HepG2 (cell line): ENCODE data around the gene SH3GL1. TPM values are rescaled to one million over a fixed set of nuclear protein-coding genes. Genes with fewer than 3 reads are reported as not detected.

ENCODE experiments used
- ATAC-seq: fragments of 200-7000 bp; cut with Tn5 transposase; 3 replicates; pipeline ENCODE4 v1.9.1; 2020; ENCODE audit warnings: mild to moderate bottlenecking, moderate library complexity
- BruUV-seq: library from RNA; stranded (reverse); fragments of 400-500 nt; replicated peaks from 2 replicates; lab custom pipeline; 2021; lab: Mats Ljungman, UMichigan
- CTCF ChIA-PET: fragments of 300-600 bp; formaldehyde crosslinking; extraction: SDS; loops from one replicate; lab custom pipeline; 2021; ENCODE audit warnings: low total read pairs, inconsistent platforms, low intra/inter-chr PET ratio; lab: Yijun Ruan, JAX
- POLR2A ChIA-PET: fragments of 350-600 bp; sonication (Branson Sonifier 250); formaldehyde crosslinking; loops from one replicate; lab custom pipeline; 2020; ENCODE audit warnings: antibody characterized with exemption, inconsistent platforms; lab: Yijun Ruan, JAX
- DNase-seq: peaks from one replicate; pipeline ENCODE4 v3.0.0-alpha.2; 2015; ENCODE audit warnings: low spot score
- FAIRE-seq: peaks from 3 replicates; lab custom pipeline; 2011; peaks lifted over from hg19 to GRCh38; lab: Jason Lieb, UNC
- H2AFZ ChIP-seq: one replicate; pipeline ENCODE4 v1.6.1; 2011; ENCODE audit warnings: low read length, inconsistent platforms
- H3K27ac ChIP-seq: fragments of 300-600 bp; 3 replicates; pipeline ENCODE4 v1.8.0; 2011; ENCODE audit warnings: mixed run types, mild to moderate bottlenecking, mixed read lengths, low read length, inconsistent platforms; ENCODE audit not compliant: insufficient read depth; ENCODE audit errors: extremely low read length
- H3K27me3 ChIP-seq, 2 experiments: fragments of 200-600 bp in 1 of 2; 2 replicates in 1 of 2; 3 replicates in 1 of 2; pipeline versions ENCODE4 v1.6.0 to v1.8.0; 2011; ENCODE audit warnings: low read length in 2 of 2, mild to moderate bottlenecking in 2 of 2, moderate library complexity in 2 of 2, inconsistent platforms in 1 of 2; ENCODE audit not compliant: insufficient read depth in 2 of 2, control insufficient read depth in 1 of 2
- H3K36me3 ChIP-seq, 2 experiments: fragments of 200-600 bp in 1 of 2; replicated peaks in 1 of 2; 2 replicates in 1 of 2; 3 replicates in 1 of 2; pipeline versions ENCODE4 v1.5.1 to v1.8.0; 2011; ENCODE audit warnings: low read length in 2 of 2, inconsistent platforms in 1 of 2; ENCODE audit not compliant: insufficient read depth in 2 of 2, control insufficient read depth in 1 of 2
- H3K4me1 ChIP-seq: 2 replicates; pipeline ENCODE4 v1.5.1; 2012; ENCODE audit warnings: low read length, inconsistent platforms; ENCODE audit not compliant: insufficient read depth
- H3K4me2 ChIP-seq: 2 replicates; pipeline ENCODE4 v1.6.0; 2011; ENCODE audit warnings: low read depth, low read length, inconsistent platforms
- H3K4me3 ChIP-seq, 3 experiments: fragments of 200-600 bp in 1 of 3; sonication (generic), shearing (Covaris generic) in 1 of 3; replicated peaks in 1 of 3; 2 replicates each; pipeline ENCODE4 v1.5.1; 2011 to 2016; ENCODE audit warnings: low read length in 3 of 3, inconsistent platforms in 2 of 3, low read depth in 2 of 3, mild to moderate bottlenecking in 2 of 3, control low read depth in 1 of 3, mixed read lengths in 1 of 3; ENCODE audit not compliant: insufficient read depth in 1 of 3
- H3K79me2 ChIP-seq: one replicate; pipeline ENCODE4 v1.6.1; 2011; ENCODE audit warnings: low read length, inconsistent platforms; ENCODE audit not compliant: insufficient read depth
- H3K9ac ChIP-seq: 2 replicates; pipeline ENCODE4 v1.6.0; 2011; ENCODE audit warnings: mild to moderate bottlenecking, low read depth, low read length, inconsistent platforms; ENCODE audit not compliant: insufficient read depth
- H3K9me3 ChIP-seq: 2 replicates; pipeline ENCODE4 v1.5.1; 2012; ENCODE audit warnings: mild to moderate bottlenecking, low read length
- H4K20me1 ChIP-seq: 2 replicates; pipeline ENCODE4 v1.6.0; 2011; ENCODE audit warnings: inconsistent platforms, mild to moderate bottlenecking, low read length, moderate library complexity; ENCODE audit not compliant: insufficient read depth
- ATRX ChIP-seq: sonication (generic); formaldehyde crosslinking; IDR thresholded peaks from 2 replicates; pipeline ENCODE4 v1.4.0; 2020; ENCODE audit warnings: missing genetic modification reagents, borderline replicate concordance
- FOSL1 ChIP-seq: sonication (generic); formaldehyde crosslinking; IDR thresholded peaks from 2 replicates; pipeline ENCODE4 v1.9.0; 2021; ENCODE audit warnings: missing genetic modification reagents, borderline replicate concordance
- GATA4 ChIP-seq: sonication (generic); IDR thresholded peaks from 2 replicates; pipeline ENCODE4 v1.6.1; 2016; ENCODE audit warnings: antibody characterized with exemption, low read depth, borderline replicate concordance
- GTF2F1 ChIP-seq: fragments of 150-350 bp; IDR thresholded peaks from 2 replicates; pipeline ENCODE4 v1.6.1; 2014; ENCODE audit warnings: low read length
- MAZ ChIP-seq, 2 experiments: sonication (generic) in 1 of 2; formaldehyde crosslinking in 1 of 2; IDR thresholded peaks; 2 replicates each; pipeline versions ENCODE4 v1.5.0 to v1.6.1; 2012 to 2020; ENCODE audit warnings: low read depth in 2 of 2, mild to moderate bottlenecking in 2 of 2, borderline replicate concordance in 1 of 2, improper control_type of control experiment in 1 of 2, low read length in 1 of 2, missing genetic modification reagents in 1 of 2, moderate library complexity in 1 of 2
- PHF5A ChIP-seq: IDR thresholded peaks from one replicate; pipeline ENCODE4 v1.6.1; 2018; ENCODE audit warnings: low read depth, missing genetic modification reagents; ENCODE audit not compliant: unreplicated experiment
- POLR2G ChIP-seq: fragments of 200-400 bp; formaldehyde crosslinking; IDR thresholded peaks from 2 replicates; pipeline ENCODE4 v1.6.1; 2018; ENCODE audit warnings: mild to moderate bottlenecking, low read depth, low read length, moderate library complexity
- SALL1 ChIP-seq: sonication (generic); formaldehyde crosslinking; IDR thresholded peaks from 2 replicates; pipeline ENCODE4 v1.8.0; 2022; ENCODE audit warnings: mild to moderate bottlenecking, missing genetic modification reagents
- TBL1XR1 ChIP-seq: fragments of 150-350 bp; IDR thresholded peaks from 2 replicates; pipeline ENCODE4 v1.6.1; 2014; ENCODE audit warnings: borderline replicate concordance, low read length; ENCODE audit not compliant: partially characterized antibody
- ZFP36L1 ChIP-seq: sonication (generic); formaldehyde crosslinking; IDR thresholded peaks from 2 replicates; pipeline ENCODE4 v1.8.0; 2022; ENCODE audit warnings: mild to moderate bottlenecking, missing genetic modification reagents, moderate library complexity
- ZMYM2 ChIP-seq: sonication (generic); formaldehyde crosslinking; IDR thresholded peaks from 2 replicates; pipeline ENCODE4 v1.8.0; 2022; ENCODE audit warnings: mild to moderate bottlenecking, missing genetic modification reagents
- ZNF326 ChIP-seq: sonication (generic); formaldehyde crosslinking; IDR thresholded peaks from 2 replicates; pipeline ENCODE4 v1.4.0; 2020; ENCODE audit warnings: missing genetic modification reagents, borderline replicate concordance
- ZNF646 ChIP-seq: sonication (generic); formaldehyde crosslinking; IDR thresholded peaks from 2 replicates; pipeline ENCODE4 v1.9.0; 2021; ENCODE audit warnings: mild to moderate bottlenecking, missing genetic modification reagents
- ZNF703 ChIP-seq: sonication (generic); formaldehyde crosslinking; IDR thresholded peaks from 2 replicates; pipeline ENCODE4 v1.5.1; 2020; ENCODE audit warnings: missing genetic modification reagents, mild to moderate bottlenecking, moderate library complexity, borderline replicate concordance
- ZNF746 ChIP-seq: sonication (generic); formaldehyde crosslinking; IDR thresholded peaks from 2 replicates; pipeline ENCODE4 v1.8.0; 2022; ENCODE audit warnings: mild to moderate bottlenecking, missing genetic modification reagents
- WGBS: methylation state at CpG from one replicate; pipeline ENCODE4 v1.1.6; 2017; ENCODE audit warnings: low lambda C conversion rate; 5-methylcytosine and 5-hydroxymethylcytosine counted together
- in situ Hi-C: cut with HindIII; loops from 2 replicates; pipeline ENCODE4 v1.10.0; 2017; ENCODE audit warnings: low pct_unique_long_range_greater_than_20kb; ENCODE audit not compliant: extremely low pct_ligation_motif_present
- intact Hi-C: fragments of 100-400 bp; cut with micrococcal nuclease; formaldehyde crosslinking; loops from one replicate; pipeline ENCODE4 v1.10.0; 2022; ENCODE audit not compliant: unreplicated experiment
- polyA plus RNA-seq, 8 experiments: library from polyadenylated mRNA; depleted of rRNA in 3 of 8; stranded (reverse) in 7 of 8; unstranded in 1 of 8; fragments of >200 nt; fragmentation: Illumina TruSeq in 4 of 8; extraction: Trizol in 4 of 8; gene quantifications; 2 replicates each; pipeline versions ENCODE4 v1.2.1 to v1.2.3, GENCODE V29; 2011 to 2016; ENCODE audit warnings: low read depth in 4 of 8, missing spikeins in 1 of 8, mixed read lengths in 1 of 8; ENCODE audit not compliant: insufficient read depth in 1 of 8
- total RNA-seq, 5 experiments: library from RNA; depleted of rRNA; stranded (reverse); fragments of >200 nt; fragmentation: Illumina TruSeq; extraction: Trizol; gene quantifications; 2 replicates each; pipeline ENCODE4 v1.2.3, GENCODE V29; 2016; ENCODE audit warnings: low read depth in 1 of 5
- TF ChIP-seq, protein P1 (sequence below): sonication (generic); formaldehyde crosslinking; IDR thresholded peaks from 2 replicates; pipeline ENCODE4 v1.8.1; 2022; ENCODE audit warnings: low read depth, mild to moderate bottlenecking, missing genetic modification reagents

The SH3GL1 gene
- total and polyA plus RNA-seq, 2 of the 13 experiments (the other 11 are each of a cell fraction or from before 2014, with no cell fraction given), result 33.0 to 45.1 TPM

- Histone ChIP-seq H4K20me1 (no peaks in the 10 kb centered on the region), H3K79me2 (no peaks in the 10 kb centered on the region), H3K4me2 (no peak overlapping the region), H3K9ac (no peak overlapping the region), H3K4me3 (no peak overlapping the region), H2AFZ (no peak overlapping the region), H3K27ac (no peak overlapping the region), H3K4me1 (no peaks in the 10 kb centered on the region), H3K36me3 (peaks cover 7 to 39% of the 10 kb centered on the region in 2 experiments; a peak in 4 of 5 replicates), H3K9me3 (no peaks in the 10 kb centered on the region), H3K27me3 (no peaks in the 10 kb centered on the region)
- no TSS peak for BruUV-seq
- intact Hi-C loops, result no loop called here
- in situ Hi-C loops, result no loop called here
- FAIRE-seq, result no peak
- 95% methylated on average over 12 of the region's 12 CpGs for WGBS
- ChIA-PET CTCF (no interaction called here), POLR2A (no interaction called here)
- ATAC-seq, result no peak
- DNase-seq, result no peak
- TF ChIP-seq ZNF646 (CRISPR knock-in tag) (no peak), ZMYM2 (CRISPR knock-in tag) (no peak), SALL1 (CRISPR knock-in tag) (no peak), ZNF703 (CRISPR knock-in tag) (no peak), MAZ (IDR thresholded peaks at IDR 0.05; ENCODE audit: borderline replicate concordance, low read depth, low read length) (no peak), MAZ (CRISPR knock-in tag; IDR thresholded peaks at IDR 0.05; ENCODE audit: low read depth) (no peak), ZNF326 (no peak), ZNF746 (CRISPR knock-in tag) (no peak), ZFP36L1 (CRISPR knock-in tag) (no peak), GTF2F1 (no peak), PHF5A (CRISPR knock-in tag) (no peak), FOSL1 (CRISPR knock-in tag) (no peak), GATA4 (no peak), POLR2G (no peak), TBL1XR1 (no peak), ATRX (no peak)
- TF ChIP-seq, protein P1, sequence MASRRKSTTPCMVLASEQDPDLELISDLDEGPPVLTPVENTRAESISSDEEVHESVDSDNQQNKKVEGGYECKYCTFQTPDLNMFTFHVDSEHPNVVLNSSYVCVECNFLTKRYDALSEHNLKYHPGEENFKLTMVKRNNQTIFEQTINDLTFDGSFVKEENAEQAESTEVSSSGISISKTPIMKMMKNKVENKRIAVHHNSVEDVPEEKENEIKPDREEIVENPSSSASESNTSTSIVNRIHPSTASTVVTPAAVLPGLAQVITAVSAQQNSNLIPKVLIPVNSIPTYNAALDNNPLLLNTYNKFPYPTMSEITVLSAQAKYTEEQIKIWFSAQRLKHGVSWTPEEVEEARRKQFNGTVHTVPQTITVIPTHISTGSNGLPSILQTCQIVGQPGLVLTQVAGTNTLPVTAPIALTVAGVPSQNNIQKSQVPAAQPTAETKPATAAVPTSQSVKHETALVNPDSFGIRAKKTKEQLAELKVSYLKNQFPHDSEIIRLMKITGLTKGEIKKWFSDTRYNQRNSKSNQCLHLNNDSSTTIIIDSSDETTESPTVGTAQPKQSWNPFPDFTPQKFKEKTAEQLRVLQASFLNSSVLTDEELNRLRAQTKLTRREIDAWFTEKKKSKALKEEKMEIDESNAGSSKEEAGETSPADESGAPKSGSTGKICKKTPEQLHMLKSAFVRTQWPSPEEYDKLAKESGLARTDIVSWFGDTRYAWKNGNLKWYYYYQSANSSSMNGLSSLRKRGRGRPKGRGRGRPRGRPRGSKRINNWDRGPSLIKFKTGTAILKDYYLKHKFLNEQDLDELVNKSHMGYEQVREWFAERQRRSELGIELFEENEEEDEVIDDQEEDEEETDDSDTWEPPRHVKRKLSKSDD (CRISPR knock-in tag), result no peak
These were observed 38.9 kb upstream of the SH3GL1 start for GRCh38 chr19:4439243-4439642.
